Measurements from ENCODE around the gene FAM53A.

GRCh38 chr4:1632109-1633104, 51.7 kb downstream of the FAM53A start:
- TF ChIP-seq POLR2A (IDR thresholded peaks at IDR 0.05; ENCODE audit: low read length) (no peak), GATA1 (IDR thresholded peaks at IDR 0.05; ENCODE audit: low read depth, low read length) (no peak)

Measured in erythroblast (primary cell).